Measurements from ENCODE around the gene HOXC5. TPM values are rescaled to one million over a fixed set of nuclear protein-coding genes. Genes with fewer than 3 reads are reported as not detected.

HOXC5 gene
- total RNA-seq, 1 experiment from 2014 or later, result 0.61 TPM

- Histone ChIP-seq H3K4me2 (no peak overlapping the region), H2AFZ (no peak overlapping the region), H3K27ac (no peak overlapping the region), H3K79me2 (ENCODE audit: low read depth) (no peaks in the 10 kb centered on the region), H3K27me3 (ENCODE audit: insufficient read depth, low read depth) (peaks cover 18% of the 10 kb centered on the region), H3K9me2 (ENCODE audit: insufficient read depth) (no peaks in the 10 kb centered on the region), H3K9me3 (ENCODE audit: insufficient read depth, low read depth) (no peaks in the 10 kb centered on the region), H4K20me1 (ENCODE audit: insufficient read depth) (no peaks in the 10 kb centered on the region), H3K36me3 (ENCODE audit: low read depth) (no peaks in the 10 kb centered on the region), H3F3A (ENCODE audit: insufficient read depth, low read depth) (no peaks in the 10 kb centered on the region), H3K4me3 (no peak overlapping the region), H3K4me1 (replicated peaks; ENCODE audit: insufficient read depth) (no peaks in the 10 kb centered on the region)
- ChIA-PET CTCF (no interaction called here), POLR2A (ENCODE audit: unreplicated experiment) (interaction anchor here (0.6 kb wide), 1 partner anchor 142 kb away, joined by 3 read pairs; no protein-coding TSS in a partner anchor)
- no TSS peak for BruUV-seq (replicated peaks)
- TF ChIP-seq EZH2 (IDR thresholded peaks at IDR 0.05; ENCODE audit: low read depth), result no peak
- TF ChIP-seq CTCF (conservative IDR thresholded peaks at IDR 0.05), result no peak
- DNase-seq, result no peak
- intact Hi-C loops (cut with micrococcal nuclease; ENCODE audit: unreplicated experiment), result no loop called here
Measured at GRCh38 chr12:54052438-54053002, 19.7 kb downstream of the HOXC5 start.

- Histone ChIP-seq H3K27ac (no peak overlapping the region), H3K79me2 (ENCODE audit: low read depth) (no peaks in the 10 kb centered on the region), H3K4me1 (replicated peaks; ENCODE audit: insufficient read depth) (no peaks in the 10 kb centered on the region), H3K4me3 (no peak overlapping the region), H3K9me2 (ENCODE audit: insufficient read depth) (no peaks in the 10 kb centered on the region), H3F3A (ENCODE audit: insufficient read depth, low read depth) (no peaks in the 10 kb centered on the region), H3K4me2 (no peak overlapping the region), H3K27me3 (ENCODE audit: insufficient read depth, low read depth) (peaks cover 14% of the 10 kb centered on the region), H2AFZ (no peak overlapping the region), H4K20me1 (ENCODE audit: insufficient read depth) (no peaks in the 10 kb centered on the region), H3K9me3 (ENCODE audit: insufficient read depth, low read depth) (no peaks in the 10 kb centered on the region), H3K36me3 (ENCODE audit: low read depth) (no peaks in the 10 kb centered on the region)
- DNase-seq, result no peak
- ChIA-PET CTCF (interaction anchor here (0.8 kb wide), 1 partner anchor 8 kb away, joined by 6 read pairs; no protein-coding TSS in a partner anchor), POLR2A (ENCODE audit: unreplicated experiment) (interaction anchor here (0.7 kb wide), 1 partner anchor 15 kb away, joined by 6 read pairs; no protein-coding TSS in a partner anchor)
- intact Hi-C loops (cut with micrococcal nuclease; ENCODE audit: unreplicated experiment), result no loop called here
- no TSS peak for BruUV-seq (replicated peaks)
- no peak for TF ChIP-seq CTCF (conservative IDR thresholded peaks at IDR 0.05)
- TF ChIP-seq EZH2 (IDR thresholded peaks at IDR 0.05; ENCODE audit: low read depth), result no peak
Measured at GRCh38 chr12:54053003-54053750, 20.3 kb downstream of the HOXC5 start.

GRCh38 chr12:54053751-54054741, 21.2 kb downstream of the HOXC5 start, which contains the start of gene HOXC4:
TSS of gene HOXC4 (plus strand) at chr12:54053835. CDS start at chr12:54053923, 88 bp downstream.
- no peaks in the 10 kb centered on the region for H3K9me3 ChIP-seq (ENCODE audit: insufficient read depth, low read depth)
- H3K27ac ChIP-seq, result no peak within 1 kb of the TSS
- no peaks in the 10 kb centered on the region for H3K79me2 ChIP-seq (ENCODE audit: low read depth)
- no TSS peak for BruUV-seq (replicated peaks)
- no peaks in the 10 kb centered on the region for H3K9me2 ChIP-seq (ENCODE audit: insufficient read depth)
- H3K4me2 ChIP-seq, result no peak within 1 kb of the TSS
- H4K20me1 ChIP-seq (ENCODE audit: insufficient read depth), result no peaks in the 10 kb centered on the region
- POLR2A ChIA-PET (ENCODE audit: unreplicated experiment), result interaction anchor here (0.7 kb wide), 1 partner anchor 16 kb away, joined by 6 read pairs; no protein-coding TSS in a partner anchor
- peaks cover 6% of the 10 kb centered on the region for H3K27me3 ChIP-seq (ENCODE audit: insufficient read depth, low read depth)
- no peaks in the 10 kb centered on the region for H3F3A ChIP-seq (ENCODE audit: insufficient read depth, low read depth)
- H3K4me1 ChIP-seq (replicated peaks; ENCODE audit: insufficient read depth), result no peaks in the 10 kb centered on the region
- H2AFZ ChIP-seq, result no peak within 1 kb of the TSS
- H3K4me3 ChIP-seq, result no peak within 1 kb of the TSS
- H3K36me3 ChIP-seq (ENCODE audit: low read depth), result no peaks in the 10 kb centered on the region
- no peak for TF ChIP-seq CTCF (conservative IDR thresholded peaks at IDR 0.05)
- TF ChIP-seq EZH2 (IDR thresholded peaks at IDR 0.05; ENCODE audit: low read depth), result no peak
- CTCF ChIA-PET, result interaction anchor here (0.8 kb wide), 1 partner anchor 9 kb away, joined by 6 read pairs; no protein-coding TSS in a partner anchor
- no peak for DNase-seq
- intact Hi-C loops (cut with micrococcal nuclease; ENCODE audit: unreplicated experiment), result no loop called here
